GM23338 (cell line): ENCODE data around the gene DUSP7.

Experiments
- EZH2 ChIP-seq: fragments of 200-600 bp; sonication (generic); IDR thresholded peaks from one replicate; pipeline ENCODE4 v1.8.0; 2017; ENCODE audit warnings: antibody characterized with exemption, mild to moderate bottlenecking, low read depth; ENCODE audit not compliant: unreplicated experiment
- POLR2AphosphoS5 ChIP-seq: IDR thresholded peaks from 2 replicates; pipeline ENCODE4 v1.6.1; 2016; ENCODE audit warnings: antibody characterized with exemption, low read depth
- TF ChIP-seq, protein P1 (sequence below), 2 experiments: fragments of 200-600 bp in 1 of 2; sonication (generic) in 1 of 2; conservative IDR thresholded peaks; 2 replicates each; pipeline versions ENCODE4 v1.5.1 to v1.6.1; 2016 to 2017; ENCODE audit warnings: antibody characterized with exemption in 2 of 2, low read depth in 2 of 2, mild to moderate bottlenecking in 2 of 2, moderate library complexity in 1 of 2

DNA sequence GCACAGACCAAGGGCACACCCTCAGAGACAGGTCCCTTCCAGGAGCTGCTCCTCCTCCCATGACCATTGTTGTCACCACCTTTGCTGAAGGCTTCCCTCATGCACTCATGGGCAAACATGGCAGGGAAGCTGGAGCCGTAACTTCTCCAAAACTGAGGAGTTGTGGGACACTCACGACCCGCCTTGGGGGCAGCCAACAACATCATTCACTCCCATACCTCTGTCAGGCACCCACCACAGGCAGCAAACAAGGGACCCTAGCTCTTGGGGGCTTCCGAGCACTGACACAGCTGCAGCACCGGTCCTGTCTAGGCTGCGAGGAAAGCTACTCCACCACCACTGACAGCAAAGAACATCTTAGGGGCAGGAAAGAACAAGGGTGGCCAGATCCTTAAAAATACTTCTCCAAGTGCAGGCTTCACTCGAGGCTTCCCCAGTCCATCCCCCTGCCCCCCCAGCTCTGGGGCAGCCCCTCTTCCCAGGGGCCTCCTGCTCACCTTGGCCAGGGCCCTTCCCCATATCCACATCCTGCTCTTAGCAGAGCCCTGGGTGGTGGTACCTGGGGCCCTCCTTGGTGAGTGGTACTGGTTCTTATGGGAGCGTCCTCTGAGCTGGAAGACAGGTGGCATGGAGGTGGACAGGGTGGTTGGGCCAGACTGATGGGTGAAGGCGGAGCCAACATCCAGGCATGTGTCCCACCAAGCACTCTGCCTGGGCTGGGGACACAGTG is 28.0 kb upstream of the DUSP7 start:
- TF ChIP-seq POLR2AphosphoS5 (no peak), EZH2 (no peak)
- TF ChIP-seq, protein P1, sequence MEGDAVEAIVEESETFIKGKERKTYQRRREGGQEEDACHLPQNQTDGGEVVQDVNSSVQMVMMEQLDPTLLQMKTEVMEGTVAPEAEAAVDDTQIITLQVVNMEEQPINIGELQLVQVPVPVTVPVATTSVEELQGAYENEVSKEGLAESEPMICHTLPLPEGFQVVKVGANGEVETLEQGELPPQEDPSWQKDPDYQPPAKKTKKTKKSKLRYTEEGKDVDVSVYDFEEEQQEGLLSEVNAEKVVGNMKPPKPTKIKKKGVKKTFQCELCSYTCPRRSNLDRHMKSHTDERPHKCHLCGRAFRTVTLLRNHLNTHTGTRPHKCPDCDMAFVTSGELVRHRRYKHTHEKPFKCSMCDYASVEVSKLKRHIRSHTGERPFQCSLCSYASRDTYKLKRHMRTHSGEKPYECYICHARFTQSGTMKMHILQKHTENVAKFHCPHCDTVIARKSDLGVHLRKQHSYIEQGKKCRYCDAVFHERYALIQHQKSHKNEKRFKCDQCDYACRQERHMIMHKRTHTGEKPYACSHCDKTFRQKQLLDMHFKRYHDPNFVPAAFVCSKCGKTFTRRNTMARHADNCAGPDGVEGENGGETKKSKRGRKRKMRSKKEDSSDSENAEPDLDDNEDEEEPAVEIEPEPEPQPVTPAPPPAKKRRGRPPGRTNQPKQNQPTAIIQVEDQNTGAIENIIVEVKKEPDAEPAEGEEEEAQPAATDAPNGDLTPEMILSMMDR (conservative IDR thresholded peaks at IDR 0.05; ENCODE audit: low read depth in 2 of 2) = no peak
